Tibial nerve (tissue), 4 donors: ENCODE measurements around the gene KLHL24.
"Not testable (repeated sequence)": the region's sequence is repeated elsewhere in the genome, so short reads cannot be mapped to it uniquely, and the experiment has no call there.

ENCODE experiments used
- EP300 ChIP-seq, 2 donors: sonication (generic); formaldehyde crosslinking; IDR thresholded peaks; one replicate each; pipeline ENCODE4 v1.6.1; 2017; ENCODE audit warnings: antibody characterized with exemption in 2 of 2, mild to moderate bottlenecking in 1 of 2
- POLR2A ChIP-seq, 2 donors: fragments of 450-650 bp; IDR thresholded peaks; one replicate each; pipeline ENCODE4 v1.6.1; 2017; ENCODE audit warnings: antibody characterized with exemption in 2 of 2, mild to moderate bottlenecking in 2 of 2, moderate library complexity in 2 of 2
- TF ChIP-seq, protein P1 (sequence below), 5 experiments: fragments of 200-600 bp in 3 of 5; fragments of 450-650 bp in 2 of 5; sonication (generic) in 3 of 5; IDR thresholded peaks; one replicate each; pipeline ENCODE4 v1.5.1; 2016 to 2019; ENCODE audit warnings: antibody characterized with exemption in 5 of 5, mild to moderate bottlenecking in 3 of 5, moderate library complexity in 2 of 5

DNA sequence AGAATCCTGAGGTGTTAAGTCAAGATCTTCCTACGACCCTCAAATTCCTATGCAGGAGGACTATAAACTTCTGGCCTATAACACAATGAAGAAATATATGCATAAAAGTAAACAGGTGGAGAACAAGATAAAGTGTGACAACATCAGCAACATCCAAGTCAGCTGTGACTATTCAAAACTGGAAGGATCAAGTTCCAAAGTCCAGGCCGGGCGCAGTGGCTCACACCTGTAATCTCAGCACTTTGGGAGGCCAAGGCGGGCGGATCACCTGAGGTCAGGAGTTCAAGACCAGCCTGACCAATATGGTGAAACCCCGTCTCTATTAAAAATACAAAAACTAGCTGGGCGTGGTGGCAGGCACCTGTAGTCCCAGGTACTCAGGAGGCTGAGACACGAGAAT is 2.7 kb upstream of the KLHL24 start:
- TF ChIP-seq, protein P1, sequence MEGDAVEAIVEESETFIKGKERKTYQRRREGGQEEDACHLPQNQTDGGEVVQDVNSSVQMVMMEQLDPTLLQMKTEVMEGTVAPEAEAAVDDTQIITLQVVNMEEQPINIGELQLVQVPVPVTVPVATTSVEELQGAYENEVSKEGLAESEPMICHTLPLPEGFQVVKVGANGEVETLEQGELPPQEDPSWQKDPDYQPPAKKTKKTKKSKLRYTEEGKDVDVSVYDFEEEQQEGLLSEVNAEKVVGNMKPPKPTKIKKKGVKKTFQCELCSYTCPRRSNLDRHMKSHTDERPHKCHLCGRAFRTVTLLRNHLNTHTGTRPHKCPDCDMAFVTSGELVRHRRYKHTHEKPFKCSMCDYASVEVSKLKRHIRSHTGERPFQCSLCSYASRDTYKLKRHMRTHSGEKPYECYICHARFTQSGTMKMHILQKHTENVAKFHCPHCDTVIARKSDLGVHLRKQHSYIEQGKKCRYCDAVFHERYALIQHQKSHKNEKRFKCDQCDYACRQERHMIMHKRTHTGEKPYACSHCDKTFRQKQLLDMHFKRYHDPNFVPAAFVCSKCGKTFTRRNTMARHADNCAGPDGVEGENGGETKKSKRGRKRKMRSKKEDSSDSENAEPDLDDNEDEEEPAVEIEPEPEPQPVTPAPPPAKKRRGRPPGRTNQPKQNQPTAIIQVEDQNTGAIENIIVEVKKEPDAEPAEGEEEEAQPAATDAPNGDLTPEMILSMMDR (IDR thresholded peaks at IDR 0.05) = not testable (repeated sequence)
- TF ChIP-seq POLR2A, EP300 (IDR thresholded peaks at IDR 0.05): not testable (repeated sequence)
